HL-60 (cell line): ENCODE measurements around the gene TLR10.

Source experiments
- DNase-seq, 2 experiments: peaks; one replicate each; pipeline ENCODE4 v3.0.0-alpha.2; 2010 to 2020; ENCODE audit warnings: low read depth in 1 of 2, low spot score in 1 of 2
- H3K27ac ChIP-seq: fragments of 250-450 bp; sonication (Bioruptor Pico); replicated peaks from 2 replicates; pipeline ENCODE4 v1.5.1; 2020; ENCODE audit warnings: mild to moderate bottlenecking, moderate library complexity
- H3K27me3 ChIP-seq: fragments of 250-450 bp; sonication (Bioruptor Pico); 2 replicates; pipeline ENCODE4 v1.5.1; 2021; ENCODE audit warnings: mild to moderate bottlenecking, moderate library complexity; ENCODE audit not compliant: insufficient read depth, poor library complexity, severe bottlenecking
- H3K4me3 ChIP-seq: replicated peaks from 2 replicates; pipeline ENCODE4 v1.5.1; 2011; ENCODE audit warnings: mild to moderate bottlenecking, control low read depth, low read length; ENCODE audit not compliant: insufficient read depth
- CTCF ChIP-seq: IDR thresholded peaks from one replicate; pipeline ENCODE4 v1.5.1; 2011; ENCODE audit warnings: low read length, control low read depth, inconsistent platforms; ENCODE audit not compliant: insufficient read depth
- GABPA ChIP-seq: IDR thresholded peaks from 2 replicates; pipeline ENCODE4 v1.6.1; 2012; ENCODE audit warnings: low read depth
- POLR2AphosphoS5 ChIP-seq: IDR thresholded peaks from 2 replicates; pipeline ENCODE4 v1.6.1; 2012; ENCODE audit warnings: low read depth
- REST ChIP-seq: IDR thresholded peaks from 2 replicates; pipeline ENCODE4 v1.6.1; 2012; ENCODE audit warnings: low read depth; ENCODE audit not compliant: insufficient replicate concordance
- SPI1 ChIP-seq: IDR thresholded peaks from 2 replicates; pipeline ENCODE4 v1.6.1; 2012; ENCODE audit warnings: low read depth, mild to moderate bottlenecking, borderline replicate concordance

TLR10 gene

DNA sequence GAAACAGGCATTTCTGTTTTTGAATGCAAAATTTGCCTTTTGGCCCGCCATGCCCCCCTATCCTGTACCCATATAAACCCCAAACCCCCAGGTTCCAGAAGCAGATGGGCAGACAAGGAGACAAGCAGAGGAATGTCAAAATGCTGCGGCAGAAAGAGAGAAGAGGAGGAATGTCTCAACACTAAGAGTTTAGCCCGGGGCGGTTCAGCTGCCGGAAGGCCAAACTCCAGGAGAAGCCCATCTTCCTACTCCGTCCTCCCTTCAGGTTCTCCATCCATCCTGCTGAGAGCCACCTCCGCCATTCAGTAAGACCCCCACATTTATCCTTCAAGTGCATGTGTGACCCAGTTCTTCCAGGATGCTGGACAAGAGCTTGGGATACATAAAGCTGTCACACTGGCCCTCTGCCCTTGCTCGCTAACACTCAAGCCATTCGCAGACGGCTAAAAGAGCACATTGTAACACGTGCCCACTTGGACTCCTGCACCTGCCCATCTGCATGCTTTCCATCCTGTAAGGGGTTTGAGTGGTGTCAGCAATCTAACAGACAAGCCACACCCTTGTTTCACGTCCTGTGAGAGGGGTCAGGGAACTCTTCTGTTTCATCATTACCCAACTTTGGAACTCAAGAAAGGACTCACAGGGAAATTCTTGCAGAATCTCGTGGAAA is 31.3 kb downstream of the TLR10 start:
- Histone ChIP-seq H3K27ac (no peak overlapping the region), H3K4me3 (no peak overlapping the region), H3K27me3 (no peaks in the 10 kb centered on the region)
- no peak for TF ChIP-seq POLR2AphosphoS5
- TF ChIP-seq CTCF = no peak
- no peak for DNase-seq

DNA sequence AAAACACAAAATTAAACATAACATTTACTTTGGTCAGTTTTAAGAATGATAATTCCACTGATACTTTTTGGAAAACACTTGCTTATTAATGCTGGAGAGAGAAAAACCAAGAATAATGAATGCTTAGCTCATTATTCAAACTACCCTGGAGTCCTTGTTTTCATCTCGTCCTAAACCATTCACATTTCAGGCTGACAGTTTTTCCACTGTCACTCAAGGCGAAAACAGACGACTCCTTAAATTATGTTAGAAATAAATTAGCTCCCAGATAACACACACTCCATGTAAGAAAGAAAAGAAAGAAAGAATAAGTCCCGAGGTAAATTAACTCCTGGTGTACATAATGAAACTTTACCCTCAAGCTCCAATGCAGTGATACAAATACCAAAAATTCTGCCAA is 33.5 kb downstream of the TLR10 start:
- TF ChIP-seq GABPA (no peak), SPI1 (no peak), CTCF (no peak), POLR2AphosphoS5 (no peak), REST (no peak)
- Histone ChIP-seq H3K27ac (no peak overlapping the region), H3K4me3 (no peak overlapping the region), H3K27me3 (no peaks in the 10 kb centered on the region)
- no peak for DNase-seq

- no peaks in the 10 kb centered on the region for H3K27me3 ChIP-seq
- no peak overlapping the region for H3K27ac ChIP-seq
- TF ChIP-seq SPI1 (no peak), REST (no peak), POLR2AphosphoS5 (no peak), CTCF (no peak)
- DNase-seq = no peak
- no peak overlapping the region for H3K4me3 ChIP-seq
Observed at GRCh38 chr4:38747629-38748028, 35.2 kb downstream of the TLR10 start.

- Histone ChIP-seq H3K27me3 (no peaks in the 10 kb centered on the region), H3K4me3 (no peak overlapping the region), H3K27ac (no peak overlapping the region)
- TF ChIP-seq REST = no peak
- TF ChIP-seq SPI1 = no peak
- no peak for DNase-seq
Observed at GRCh38 chr4:38745881-38746280, 36.9 kb downstream of the TLR10 start.
